CD4-positive, alpha-beta T cell treated with Interleukin-12 subunit alpha and Interleukin-12 subunit beta, for 1 hour (primary cell): ENCODE results near the gene COL4A5.

Source experiments
- DNase-seq: peaks from one replicate; pipeline ENCODE4 v3.0.0-alpha.2; 2020

COL4A5 gene

DNA sequence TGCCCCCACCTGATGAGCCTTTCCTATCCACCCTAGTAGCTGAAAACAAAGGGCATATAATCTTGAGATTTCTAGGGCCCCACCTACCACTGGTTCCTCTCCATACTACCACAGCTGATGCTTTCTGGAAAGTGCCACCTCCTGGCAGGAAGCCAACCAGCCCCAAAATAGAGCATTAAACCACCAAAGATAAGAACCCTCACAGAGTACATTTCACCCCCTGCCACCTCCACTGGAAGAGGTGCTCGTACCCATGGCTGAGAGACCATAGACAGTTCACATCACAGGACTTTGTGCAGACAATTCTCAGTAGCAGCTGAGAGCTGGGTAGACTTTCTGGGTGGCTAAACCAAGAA lies 202.6 kb downstream of the COL4A5 start:
- DNase-seq: no peak

DNA sequence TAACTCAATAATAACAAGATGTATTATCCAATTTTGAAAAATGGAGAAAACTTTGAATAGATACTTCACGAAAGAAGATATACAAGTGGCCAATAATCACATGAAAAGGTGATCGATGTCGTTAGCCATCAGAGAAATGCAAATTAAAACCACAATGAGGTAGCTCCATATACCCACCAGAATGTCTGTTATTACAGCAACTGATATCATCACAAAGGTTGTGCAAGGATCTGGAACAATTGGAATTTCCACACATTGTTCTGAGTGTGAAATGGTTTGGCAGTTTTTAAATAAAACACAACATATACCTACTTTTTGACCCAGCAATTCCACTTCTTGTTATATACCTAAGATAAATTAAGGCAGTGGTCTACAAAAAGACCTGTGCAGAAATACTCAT lies 225.1 kb downstream of the COL4A5 start:
- DNase-seq: no peak

DNA sequence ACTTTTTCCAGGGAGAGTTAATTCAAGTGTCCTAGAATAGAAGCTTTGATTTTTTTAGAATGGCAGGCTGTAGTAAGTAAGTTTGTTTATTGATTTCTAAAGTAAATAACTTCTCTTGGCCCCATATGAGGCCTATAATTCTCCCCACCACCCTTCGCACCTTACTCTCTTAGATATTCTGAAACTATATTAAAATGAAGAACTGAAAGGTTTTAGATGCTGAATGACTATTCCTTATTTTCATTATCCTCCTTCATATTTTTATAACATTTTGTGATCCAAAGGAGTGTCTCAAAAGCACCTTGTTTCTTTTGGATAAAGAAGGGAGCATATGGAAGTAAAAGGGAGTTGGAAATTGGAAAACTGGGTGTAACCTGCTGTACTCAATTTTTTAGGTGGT lies 226.5 kb downstream of the COL4A5 start:
- DNase-seq: no peak

DNA sequence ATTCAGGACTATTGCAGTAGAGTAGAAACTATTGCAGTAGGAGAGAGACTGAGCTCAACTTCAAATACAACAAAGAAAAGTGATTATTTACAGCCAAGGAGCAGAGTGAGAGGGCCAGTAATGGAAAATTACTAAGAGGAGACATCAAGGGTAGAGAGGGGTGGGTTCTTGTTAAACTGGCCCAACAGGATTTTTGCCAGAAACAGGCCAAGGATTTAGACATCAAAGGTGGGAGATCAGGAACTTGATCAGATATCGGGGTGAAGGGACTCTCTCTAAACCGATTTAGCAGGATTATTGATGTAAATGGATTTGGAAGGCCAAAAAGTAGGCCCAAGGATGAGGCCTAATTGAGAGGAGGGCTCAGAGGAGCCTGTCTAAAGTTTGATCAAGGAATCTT lies 231.9 kb downstream of the COL4A5 start:
- no peak for DNase-seq

DNA sequence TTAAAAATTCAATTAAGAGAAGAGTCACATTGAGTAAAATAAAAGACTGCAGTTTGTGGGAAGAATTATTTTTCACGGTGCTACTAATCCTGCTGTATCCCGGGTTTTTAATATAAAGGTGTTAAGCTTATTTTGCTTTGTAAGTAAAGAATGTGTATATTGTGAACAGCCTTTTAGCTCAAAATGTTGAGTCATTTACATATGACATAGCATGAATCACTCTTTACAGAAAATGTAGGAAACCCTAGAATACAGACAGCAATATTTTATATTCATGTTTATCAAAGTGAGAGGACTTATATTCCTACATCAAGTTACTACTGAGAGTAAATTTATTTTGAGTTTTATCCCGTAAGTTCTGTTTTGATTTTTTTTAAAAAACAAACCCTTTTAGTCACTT lies 257.1 kb downstream of the COL4A5 start:
- DNase-seq: no peak

DNA sequence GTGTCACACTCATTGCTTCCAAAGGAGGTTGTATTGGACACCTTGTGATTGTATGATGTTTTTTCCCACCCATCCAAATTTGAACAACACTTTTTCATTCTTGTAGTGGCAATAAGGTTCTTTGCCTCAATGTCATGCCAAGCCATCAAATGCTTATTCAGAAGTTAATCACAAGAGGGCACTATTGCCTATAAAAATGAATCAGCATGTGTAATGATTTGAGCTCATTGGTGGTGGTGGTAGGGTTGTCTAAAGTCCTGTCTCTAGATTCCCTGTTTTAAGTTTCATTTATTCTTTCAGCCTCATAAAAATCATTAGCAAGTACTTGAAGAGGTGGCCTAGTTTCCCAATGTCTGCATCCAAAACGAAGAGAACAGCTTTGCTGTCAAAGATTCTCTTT lies 259.7 kb downstream of the COL4A5 start:
- DNase-seq: no peak

DNA sequence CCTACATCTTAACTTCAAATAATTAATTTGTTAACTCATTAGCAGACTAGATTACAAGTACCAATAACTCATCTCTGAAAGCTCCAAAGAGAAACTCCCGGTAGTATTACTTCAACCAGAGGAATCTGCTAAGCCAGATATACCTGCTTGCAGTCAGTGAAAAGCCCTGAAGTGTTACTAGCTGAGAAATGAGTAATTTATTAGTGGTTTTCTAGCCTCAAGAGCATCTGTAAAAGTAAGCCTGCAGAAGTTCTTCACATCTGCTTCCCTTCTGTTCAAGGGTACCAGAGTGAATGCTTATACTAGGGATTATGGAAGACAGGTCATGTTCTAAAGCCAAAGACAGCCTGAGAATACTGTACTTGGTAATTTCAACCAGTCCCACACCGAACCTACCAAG lies 262.0 kb downstream of the COL4A5 start:
- no peak for DNase-seq

DNA sequence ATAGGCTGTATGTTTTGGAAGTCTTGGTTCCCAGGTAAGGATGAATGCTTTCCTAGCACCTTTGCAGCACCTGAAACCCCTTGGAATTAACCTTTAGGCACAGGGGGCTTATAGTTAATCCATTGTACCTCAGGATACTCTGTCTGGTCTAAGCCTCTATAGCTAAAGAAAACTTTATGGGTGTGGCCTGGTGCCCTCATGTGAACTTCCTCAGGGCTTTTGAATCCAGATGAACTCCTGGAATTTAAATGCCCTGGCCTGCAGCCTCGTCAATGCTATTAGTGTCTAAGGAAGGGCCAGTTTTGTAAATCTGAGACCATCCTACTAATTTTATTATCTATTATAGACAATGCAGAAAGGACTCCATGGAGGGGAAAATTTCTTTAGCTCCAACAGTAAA lies 262.9 kb downstream of the COL4A5 start:
- DNase-seq: no peak

DNA sequence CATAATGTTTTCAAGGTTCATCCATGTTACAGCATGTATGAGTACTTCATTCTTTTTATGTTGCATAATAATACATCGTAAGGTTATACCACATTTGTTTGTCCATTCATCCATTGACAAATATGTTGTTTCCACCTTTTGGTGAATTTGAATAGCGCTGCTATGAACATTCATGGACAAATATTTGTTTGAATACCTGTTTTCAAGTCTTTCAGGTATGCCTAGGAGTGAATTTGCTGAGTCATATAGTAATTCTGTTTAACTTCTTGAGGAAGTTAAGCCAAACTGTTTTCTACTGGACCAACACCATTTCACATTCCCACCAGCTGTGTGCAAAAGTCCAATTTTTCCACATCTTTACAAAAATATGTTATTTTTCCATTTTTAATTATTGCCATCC lies 265.2 kb downstream of the COL4A5 start:
- no peak for DNase-seq

DNA sequence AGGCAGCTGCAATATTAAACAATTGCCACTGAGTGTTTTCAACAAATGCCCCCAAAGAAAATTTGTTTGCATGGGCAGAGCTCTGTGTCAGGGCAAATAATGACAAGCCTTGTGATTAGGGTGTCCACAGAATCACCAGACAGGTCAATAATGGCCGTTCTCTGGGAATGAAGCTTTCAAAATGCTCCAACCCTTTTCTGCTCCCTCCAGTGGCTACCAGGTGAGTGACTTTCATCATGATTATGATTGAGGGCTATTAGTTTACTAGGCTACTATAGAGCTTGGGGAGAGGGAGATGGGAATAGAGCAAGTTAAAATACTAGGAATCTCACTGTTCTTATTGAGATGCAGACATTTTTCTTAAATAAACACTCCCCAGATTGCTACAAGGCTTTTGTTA lies 273.2 kb downstream of the COL4A5 start:
- no peak for DNase-seq

DNA sequence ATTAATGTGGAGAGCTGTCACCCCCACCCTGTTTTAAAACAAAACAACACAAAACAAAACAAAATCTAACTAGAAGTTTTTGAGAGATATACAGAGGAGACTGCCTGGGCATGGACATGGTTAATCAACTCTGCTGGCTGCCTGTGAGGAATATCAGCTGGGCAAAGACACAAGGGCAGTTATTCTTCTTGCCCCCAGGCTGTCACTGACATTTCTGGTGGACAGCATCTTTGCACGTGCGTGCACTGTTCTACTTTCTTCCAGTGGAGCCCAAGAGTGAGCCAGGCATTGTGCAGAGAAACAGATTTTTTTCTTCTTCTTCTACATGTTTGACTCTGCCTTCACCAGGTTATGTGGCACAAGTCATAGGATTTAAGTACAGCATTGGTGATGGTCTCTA lies 282.9 kb downstream of the COL4A5 start:
- no peak for DNase-seq

DNA sequence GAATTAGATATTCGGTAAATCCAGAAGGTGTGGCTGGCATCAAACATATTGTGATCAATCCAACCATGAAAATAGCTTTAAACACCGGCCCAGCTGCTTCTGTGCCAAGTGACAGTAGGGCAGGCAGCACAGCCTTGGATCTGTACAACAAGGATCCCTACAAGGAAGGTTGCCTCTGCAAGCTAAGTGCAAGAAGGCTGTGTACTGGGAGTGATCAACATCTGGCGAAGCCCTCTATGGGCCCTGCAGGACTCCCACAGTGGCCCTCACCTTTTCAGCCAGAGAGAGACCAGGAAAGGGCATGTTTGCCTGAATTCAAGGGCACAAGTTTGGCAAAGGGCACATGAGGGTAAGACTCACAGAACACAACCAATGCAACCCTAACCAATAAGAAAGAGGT lies 287.1 kb downstream of the COL4A5 start:
- DNase-seq: no peak

DNA sequence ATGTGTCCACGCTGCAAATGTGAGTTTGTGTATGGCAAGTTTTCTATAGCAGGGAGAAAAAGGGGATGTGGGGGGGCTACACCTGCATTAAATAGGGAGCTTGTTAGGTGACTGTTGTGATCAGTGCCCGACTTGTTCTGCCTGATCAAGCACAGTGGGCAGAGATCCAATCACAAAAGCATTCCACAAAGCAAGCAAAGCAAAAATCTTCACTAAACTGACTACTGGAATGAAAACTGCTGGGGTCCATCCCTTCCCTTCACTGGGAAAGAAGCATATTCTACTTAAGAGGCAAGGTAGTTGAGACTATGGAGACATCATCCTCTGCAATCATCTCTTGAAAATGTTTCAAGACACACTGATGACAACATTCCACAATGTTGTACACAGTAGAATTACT lies 291.5 kb downstream of the COL4A5 start:
- no peak for DNase-seq

DNA sequence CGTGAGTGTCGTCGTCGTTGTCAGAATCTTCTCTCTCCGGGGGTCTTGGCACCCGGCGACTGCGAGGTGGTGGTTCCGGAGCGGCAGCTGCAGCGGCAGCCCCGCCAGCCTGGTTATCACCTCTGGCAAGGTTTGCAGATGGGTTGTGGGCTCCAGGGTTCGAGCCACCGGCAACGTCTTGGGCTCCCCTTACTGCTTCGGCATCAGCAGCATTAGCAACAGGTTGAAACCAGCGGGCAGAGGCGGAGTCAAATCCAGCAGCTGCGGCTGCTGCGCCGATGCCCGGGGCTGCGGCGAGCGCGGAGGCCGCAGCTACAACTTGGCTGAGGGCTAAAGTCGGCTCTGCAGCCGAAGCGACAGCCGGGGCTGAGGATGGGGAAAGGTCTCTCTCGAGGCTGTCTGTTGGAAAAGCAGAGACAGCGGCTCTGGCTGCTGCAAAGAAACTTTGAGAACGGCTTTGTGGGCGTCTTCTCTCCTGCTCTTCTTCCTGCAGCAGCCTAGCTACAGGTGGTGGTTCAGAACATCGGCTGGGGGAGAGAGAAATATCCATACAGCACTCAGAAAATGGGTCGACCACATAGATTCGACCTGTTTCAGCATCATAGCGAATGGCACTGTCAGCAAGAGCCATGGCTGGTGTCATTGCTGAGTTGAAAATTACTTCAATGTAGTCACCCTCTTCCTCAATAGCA lies 293.1 kb downstream of the COL4A5 start:
- DNase-seq: no peak

DNA sequence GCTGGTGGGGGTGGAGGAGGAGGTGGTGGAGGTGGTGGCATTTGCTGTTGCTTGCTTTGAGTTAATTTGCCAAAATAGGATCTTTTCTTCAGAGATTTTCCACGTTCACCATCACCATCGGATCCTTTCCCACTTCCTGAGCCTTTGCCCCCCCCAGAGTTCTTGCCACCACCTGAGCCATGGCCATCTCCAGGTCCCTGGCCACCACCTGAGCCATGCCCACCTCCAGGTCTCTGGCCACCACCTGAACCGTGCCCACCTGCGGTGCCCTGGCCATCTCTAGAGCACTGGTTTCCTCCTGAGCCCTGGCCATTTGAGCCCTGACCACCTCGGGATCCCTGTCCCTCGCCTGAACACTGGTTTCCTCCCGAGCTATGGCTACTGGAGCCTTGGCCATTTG lies 294.8 kb downstream of the COL4A5 start:
- DNase-seq: no peak

DNA sequence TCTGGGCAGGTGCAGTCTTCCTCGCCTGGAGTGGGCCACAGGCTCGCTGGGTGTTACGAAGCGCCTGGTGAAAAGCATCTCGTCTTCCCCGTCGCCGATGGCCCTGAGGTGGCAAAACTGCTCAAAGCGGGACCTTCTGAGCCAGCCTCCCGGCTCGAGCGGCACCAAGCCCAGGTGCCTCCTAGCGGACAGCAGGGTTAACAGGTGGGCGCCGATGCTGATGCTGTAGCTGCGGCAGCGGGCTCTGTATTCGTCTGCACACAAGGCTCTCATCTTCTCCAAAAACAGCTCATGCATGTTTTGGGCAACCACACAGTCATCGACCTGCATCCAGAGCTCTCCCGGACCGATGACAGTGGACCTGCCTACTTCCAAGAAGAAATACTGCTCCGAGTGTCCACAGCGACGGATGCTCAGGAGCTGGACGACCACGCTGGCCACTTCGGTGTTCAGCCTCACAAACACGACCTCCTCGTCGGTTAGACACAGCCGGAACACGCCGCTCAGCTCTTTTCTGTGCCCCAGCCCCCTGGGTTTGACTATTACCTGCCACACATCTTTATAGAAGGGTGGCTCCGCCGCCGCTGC lies 295.5 kb downstream of the COL4A5 start:
- DNase-seq: no peak

DNA sequence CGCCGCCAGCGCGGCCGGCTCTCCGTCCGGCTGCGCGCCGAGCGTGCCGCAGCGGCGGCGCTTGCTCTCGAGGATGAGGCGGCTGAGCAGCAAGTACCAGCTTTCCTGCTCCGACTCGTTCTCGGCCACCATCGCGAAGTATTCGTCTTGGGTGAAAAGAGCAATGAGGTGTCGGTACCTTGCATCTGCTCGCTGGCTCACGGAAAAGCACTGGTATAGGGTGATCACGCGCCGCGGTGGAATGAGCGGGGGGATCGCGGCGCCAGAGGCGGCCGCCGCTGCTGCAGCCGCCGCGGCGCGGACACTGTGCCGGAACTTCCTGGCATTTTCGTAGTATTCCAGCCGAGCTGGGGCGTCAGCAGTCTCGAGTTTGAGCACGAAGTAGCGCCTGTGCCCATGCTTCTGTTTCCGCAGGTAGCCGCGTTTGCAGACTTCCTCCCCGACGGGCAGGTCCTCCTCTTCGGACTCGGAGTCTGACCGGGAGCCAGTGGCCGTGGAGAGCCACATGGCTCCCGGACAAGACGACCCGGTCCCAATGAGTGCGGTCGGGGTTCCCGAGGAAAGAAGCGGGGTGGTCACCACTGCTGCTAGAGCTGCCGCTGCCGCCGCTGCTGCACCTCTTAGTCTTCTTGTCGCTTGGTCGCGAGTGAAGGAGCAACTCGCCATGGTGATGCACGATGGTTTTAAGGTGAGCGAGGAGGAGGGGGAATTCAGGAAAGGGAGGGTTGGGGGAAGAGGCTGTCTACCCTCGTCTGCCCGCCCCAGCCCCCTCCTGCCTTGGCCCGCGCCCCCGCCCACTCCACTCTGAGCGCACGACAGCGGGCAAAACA lies 296.3 kb downstream of the COL4A5 start:
- no peak for DNase-seq

DNA sequence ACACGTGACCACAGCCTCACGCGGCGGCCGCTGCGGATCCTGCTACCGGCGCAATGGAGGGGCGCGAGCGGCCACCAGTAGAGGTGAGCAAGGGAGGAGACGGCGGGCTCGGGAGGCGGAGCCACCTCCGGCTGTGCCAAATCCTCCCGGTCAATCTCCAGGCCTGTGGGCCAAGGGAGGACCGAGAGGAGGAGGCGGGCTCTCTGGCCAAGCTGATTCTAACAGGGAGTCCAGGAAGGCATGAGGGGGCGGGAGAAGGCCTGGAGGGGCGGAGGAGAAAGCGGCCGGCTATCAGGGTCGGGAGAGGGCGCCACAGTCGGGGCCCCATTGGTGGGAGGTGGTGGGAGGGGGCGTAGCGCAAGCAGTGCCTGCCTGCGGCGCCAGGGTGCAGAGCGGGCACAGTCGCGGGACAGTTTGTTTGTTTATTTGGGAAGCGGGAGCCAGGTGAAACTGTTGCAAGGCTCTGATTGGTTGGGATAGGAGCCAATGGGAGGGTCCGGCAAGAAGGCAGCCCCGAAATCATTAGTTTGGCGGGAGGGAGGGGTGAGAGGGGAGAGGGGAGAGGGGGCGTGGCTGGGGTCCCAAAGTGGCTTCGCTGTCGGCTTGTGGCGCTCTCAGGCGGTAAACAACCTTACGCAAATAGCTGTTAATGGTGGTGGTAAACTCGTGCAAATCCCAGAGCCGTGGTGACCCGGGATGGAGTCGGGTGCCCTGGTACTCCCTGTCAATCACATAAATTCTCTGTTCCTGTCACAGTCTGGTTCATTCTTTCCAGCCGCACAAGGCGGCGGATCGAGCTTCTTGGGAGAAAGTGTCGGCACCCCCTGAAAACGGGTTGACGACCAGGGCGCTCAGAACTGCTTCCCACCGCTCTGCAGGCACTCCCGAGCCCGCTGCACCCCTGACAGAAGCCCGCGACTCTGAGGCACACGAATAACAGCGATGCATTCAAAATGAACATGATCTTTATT lies 297.2 kb downstream of the COL4A5 start, which contains the start of gene IRS4:
Gene IRS4 (minus strand): TSS at position 55 of the 971 bp plus-strand sequence.
- DNase-seq: no peak

DNA sequence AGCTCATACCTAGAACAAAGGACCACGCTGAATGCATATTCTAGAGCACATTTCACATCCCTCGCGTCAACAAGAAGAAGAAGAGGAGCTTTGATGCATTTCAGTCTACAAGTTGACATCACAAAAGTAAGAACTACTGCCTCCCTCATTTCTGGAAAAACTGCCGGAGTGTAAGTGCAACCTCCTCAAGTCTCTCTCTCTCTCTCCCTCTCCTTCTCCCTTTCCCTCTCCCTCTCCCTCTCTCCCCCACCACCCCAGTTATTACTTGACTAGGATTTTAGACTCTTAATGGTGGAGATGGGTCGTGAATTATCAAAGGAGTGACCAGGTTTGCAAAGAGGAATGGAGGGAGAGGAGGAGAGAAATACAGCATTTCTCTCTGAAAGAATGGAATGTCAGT lies 298.1 kb downstream of the COL4A5 start:
- no peak for DNase-seq

DNA sequence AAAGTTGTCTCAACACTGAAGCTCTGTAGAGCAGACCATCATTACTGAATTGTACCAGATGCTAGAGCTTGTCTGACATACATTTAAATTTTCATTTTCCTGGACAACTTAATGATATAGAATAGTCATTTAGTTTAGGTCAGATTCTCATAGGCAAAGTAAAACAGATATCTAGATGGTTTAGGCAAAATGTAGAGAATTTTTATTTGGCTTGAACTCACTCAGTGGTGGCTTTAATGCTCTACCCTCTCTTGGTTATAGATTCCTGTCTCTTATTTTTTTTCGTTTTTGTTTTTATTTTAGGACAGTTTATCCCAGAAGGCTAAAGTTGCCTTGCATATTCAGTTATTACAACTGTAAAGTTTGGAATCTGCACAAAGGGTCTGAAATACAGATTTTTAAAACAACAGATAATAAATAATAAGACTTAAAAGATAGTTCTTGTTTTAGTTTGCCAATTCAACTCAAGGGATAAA lies 300.7 kb downstream of the COL4A5 start:
- DNase-seq: no peak
